Mesenchymal stem cell (in vitro differentiated cells and primary cell): ENCODE data around the gene KLF15.
A peak's percentile ranks its signal among the peaks of the same experiment; 100 is the strongest.

Experiments
- DNase-seq: peaks from one replicate; pipeline ENCODE4 v3.0.0-alpha.2; 2013
- H2AFZ ChIP-seq: one replicate; pipeline ENCODE4 v1.6.1; 2013; ENCODE audit warnings: low read depth, mild to moderate bottlenecking, control low read depth, inconsistent platforms, low read length, moderate library complexity
- H2AK5ac ChIP-seq: 2 replicates; pipeline ENCODE4 v1.6.1; 2013; ENCODE audit warnings: low read length, moderate library complexity, mild to moderate bottlenecking, inconsistent platforms; ENCODE audit not compliant: severe bottlenecking
- H2BK120ac ChIP-seq: one replicate; pipeline ENCODE4 v1.6.1; 2013; ENCODE audit warnings: low read depth, mild to moderate bottlenecking, inconsistent platforms, low read length, moderate library complexity
- H2BK12ac ChIP-seq, 2 experiments: one replicate each; pipeline ENCODE4 v1.6.1; 2013; ENCODE audit warnings: inconsistent platforms in 2 of 2, low read length in 2 of 2, mild to moderate bottlenecking in 2 of 2, moderate library complexity in 2 of 2, control low read depth in 1 of 2
- H2BK15ac ChIP-seq: one replicate; pipeline ENCODE4 v1.6.1; 2013; ENCODE audit warnings: mild to moderate bottlenecking, low read depth, inconsistent platforms; ENCODE audit not compliant: poor library complexity, severe bottlenecking
- H2BK5ac ChIP-seq: 2 replicates; pipeline ENCODE4 v1.6.1; 2013; ENCODE audit warnings: low read depth, mild to moderate bottlenecking, low read length, control low read depth, inconsistent platforms; ENCODE audit not compliant: poor library complexity, severe bottlenecking
- H3K14ac ChIP-seq, 2 experiments: one replicate each; pipeline ENCODE4 v1.6.1; 2013; ENCODE audit warnings: inconsistent platforms in 2 of 2, low read length in 2 of 2, control low read depth in 1 of 2, mild to moderate bottlenecking in 1 of 2, moderate library complexity in 1 of 2
- H3K18ac ChIP-seq, 2 experiments: one replicate each; pipeline ENCODE4 v1.6.1; 2013; ENCODE audit warnings: inconsistent platforms in 2 of 2, low read length in 2 of 2, control low read depth in 1 of 2, low read depth in 1 of 2, mild to moderate bottlenecking in 1 of 2
- H3K23ac ChIP-seq, 2 experiments: one replicate each; pipeline ENCODE4 v1.6.1; 2013; ENCODE audit warnings: inconsistent platforms in 2 of 2, low read length in 2 of 2, mild to moderate bottlenecking in 2 of 2, moderate library complexity in 2 of 2, control low read depth in 1 of 2
- H3K27ac ChIP-seq: 2 replicates; pipeline ENCODE4 v1.5.1; 2013; ENCODE audit warnings: mild to moderate bottlenecking, moderate library complexity, low read length, control low read depth, inconsistent platforms; ENCODE audit not compliant: poor library complexity, severe bottlenecking
- H3K27me3 ChIP-seq, 2 experiments: 2 replicates each; pipeline versions ENCODE4 v1.6.1 to v1.7.0; 2013; ENCODE audit warnings: low read length in 2 of 2, mild to moderate bottlenecking in 2 of 2, moderate library complexity in 2 of 2, control low read depth in 1 of 2, inconsistent platforms in 1 of 2; ENCODE audit not compliant: control insufficient read depth in 1 of 2, insufficient read depth in 1 of 2
- H3K36me3 ChIP-seq, 2 experiments: 2 replicates each; pipeline versions ENCODE4 v1.6.1 to v1.7.0; 2013; ENCODE audit warnings: low read length in 2 of 2, control low read depth in 1 of 2, inconsistent platforms in 1 of 2, low read depth in 1 of 2, mild to moderate bottlenecking in 1 of 2; ENCODE audit not compliant: insufficient read depth in 2 of 2, control insufficient read depth in 1 of 2
- H3K4ac ChIP-seq, 2 experiments: one replicate each; pipeline ENCODE4 v1.6.1; 2013; ENCODE audit warnings: inconsistent platforms in 2 of 2, low read length in 2 of 2, mild to moderate bottlenecking in 2 of 2, moderate library complexity in 2 of 2, control low read depth in 1 of 2, low read depth in 1 of 2
- H3K4me1 ChIP-seq: 2 replicates; pipeline ENCODE4 v1.6.1; 2013; ENCODE audit warnings: low read depth, low read length, control low read depth; ENCODE audit not compliant: control insufficient read depth, insufficient read depth
- H3K4me2 ChIP-seq: 2 replicates; pipeline ENCODE4 v1.6.1; 2013; ENCODE audit warnings: low read length, mild to moderate bottlenecking, inconsistent platforms; ENCODE audit not compliant: poor library complexity, severe bottlenecking
- H3K4me3 ChIP-seq, 2 experiments: 2 replicates each; pipeline versions ENCODE4 v1.5.1 to v1.7.0; 2013; ENCODE audit warnings: low read length in 2 of 2, mild to moderate bottlenecking in 2 of 2, control low read depth in 1 of 2, low read depth in 1 of 2; ENCODE audit not compliant: insufficient read depth in 1 of 2
- H3K79me1 ChIP-seq: replicated peaks from 2 replicates; pipeline ENCODE4 v1.6.1; 2013; ENCODE audit warnings: mild to moderate bottlenecking, control low read depth, low read length, inconsistent platforms; ENCODE audit not compliant: poor library complexity, severe bottlenecking
- H3K9ac ChIP-seq: 2 replicates; pipeline ENCODE4 v1.7.0; 2013; ENCODE audit warnings: mild to moderate bottlenecking, low read length, moderate library complexity
- H3K9me3 ChIP-seq: 2 replicates; pipeline ENCODE4 v1.7.0; 2013; ENCODE audit warnings: mild to moderate bottlenecking, low read length; ENCODE audit not compliant: control insufficient read depth
- H4K8ac ChIP-seq: one replicate; pipeline ENCODE4 v1.6.1; 2013; ENCODE audit warnings: inconsistent platforms, mild to moderate bottlenecking, low read length, moderate library complexity
- H4K91ac ChIP-seq: one replicate; pipeline ENCODE4 v1.6.1; 2013; ENCODE audit warnings: mild to moderate bottlenecking, low read length, inconsistent platforms
- WGBS: methylation state at CpG from one replicate; pipeline ENCODE4 v1.1.7; 2013; ENCODE audit warnings: mixed read lengths; 5-methylcytosine and 5-hydroxymethylcytosine counted together

The KLF15 gene

GRCh38 chr3:126345231-126345630 is 12.0 kb downstream of the KLF15 start:
- 84% methylated on average over 7 of the region's 7 CpGs for WGBS
- Histone ChIP-seq H3K9me3 (no peaks in the 10 kb centered on the region), H3K14ac (no peak overlapping the region), H3K79me1 (no peaks in the 10 kb centered on the region), H3K4me2 (no peak overlapping the region), H3K4me3 (no peak overlapping the region), H3K27me3 (peaks cover 5 to 6% of the 10 kb centered on the region in 2 experiments), H3K36me3 (no peaks in the 10 kb centered on the region), H2BK5ac (no peak overlapping the region), H2BK15ac (no peak overlapping the region), H2BK12ac (no peak overlapping the region), H3K18ac (no peak overlapping the region), H4K91ac (no peak overlapping the region), H3K4ac (no peak overlapping the region), H2AK5ac (no peak overlapping the region), H4K8ac (no peak overlapping the region), H3K4me1 (no peaks in the 10 kb centered on the region), H3K27ac (no peak overlapping the region), H3K23ac (no peak overlapping the region), H2AFZ (no peak overlapping the region), H2BK120ac (no peak overlapping the region), H3K9ac (no peak overlapping the region)
- no peak for DNase-seq

DNA sequence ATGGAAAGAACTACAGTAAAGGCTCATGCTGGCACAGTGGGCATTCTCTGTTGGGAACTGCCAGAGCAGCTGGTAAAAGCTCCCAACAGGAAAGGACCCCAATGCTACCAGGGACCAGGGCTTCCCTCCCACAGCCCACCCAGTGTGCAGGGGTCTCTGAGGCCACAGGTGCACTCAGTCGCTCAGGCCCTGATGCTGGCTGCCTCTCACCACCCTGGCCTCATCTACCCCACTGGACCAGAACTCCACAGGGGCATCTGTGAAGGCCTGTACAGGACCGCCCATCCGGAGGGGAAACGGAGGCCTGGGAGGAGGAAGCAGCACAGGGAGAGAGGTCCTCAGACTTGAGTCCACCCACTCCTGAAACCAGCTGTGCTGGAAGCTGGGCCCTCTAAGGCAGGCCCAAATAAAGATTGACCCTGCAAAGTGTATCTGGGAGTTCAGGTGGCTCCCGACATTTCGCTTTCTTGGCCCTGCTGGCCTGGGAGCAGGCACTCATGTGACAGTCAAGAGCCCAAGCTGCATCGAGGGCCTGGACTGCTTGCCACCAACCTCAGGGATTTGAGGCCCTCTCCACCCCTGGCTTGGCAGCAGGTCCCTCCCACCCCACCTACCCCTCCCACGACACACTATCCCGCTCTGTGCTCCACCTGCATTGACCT is 12.7 kb downstream of the KLF15 start:
- H3K36me3 ChIP-seq = no peaks in the 10 kb centered on the region
- H4K8ac ChIP-seq = no peak overlapping the region
- no peak overlapping the region for H3K27ac ChIP-seq
- H2BK5ac ChIP-seq = no peak overlapping the region
- H2AFZ ChIP-seq = no peak overlapping the region
- no peak overlapping the region for H2BK12ac ChIP-seq
- H3K23ac ChIP-seq = no peak overlapping the region
- H3K9ac ChIP-seq = no peak overlapping the region
- no peak overlapping the region for H3K4me2 ChIP-seq
- H3K18ac ChIP-seq = no peak overlapping the region
- no peak overlapping the region for H2AK5ac ChIP-seq
- H3K4me1 ChIP-seq = no peaks in the 10 kb centered on the region
- no peak overlapping the region for H2BK120ac ChIP-seq
- no peak overlapping the region for H3K4ac ChIP-seq
- peak overlapping the region in 1 of 2 experiments; percentile 8 for H3K4me3 ChIP-seq
- no peak for DNase-seq
- H4K91ac ChIP-seq = no peak overlapping the region
- WGBS = 93% methylated on average over 9 of the region's 9 CpGs
- no peaks in the 10 kb centered on the region for H3K9me3 ChIP-seq
- H3K14ac ChIP-seq = no peak overlapping the region
- no peaks in the 10 kb centered on the region for H3K79me1 ChIP-seq
- H2BK15ac ChIP-seq = no peak overlapping the region
- H3K27me3 ChIP-seq = peaks cover 5 to 7% of the 10 kb centered on the region in 2 experiments

DNA sequence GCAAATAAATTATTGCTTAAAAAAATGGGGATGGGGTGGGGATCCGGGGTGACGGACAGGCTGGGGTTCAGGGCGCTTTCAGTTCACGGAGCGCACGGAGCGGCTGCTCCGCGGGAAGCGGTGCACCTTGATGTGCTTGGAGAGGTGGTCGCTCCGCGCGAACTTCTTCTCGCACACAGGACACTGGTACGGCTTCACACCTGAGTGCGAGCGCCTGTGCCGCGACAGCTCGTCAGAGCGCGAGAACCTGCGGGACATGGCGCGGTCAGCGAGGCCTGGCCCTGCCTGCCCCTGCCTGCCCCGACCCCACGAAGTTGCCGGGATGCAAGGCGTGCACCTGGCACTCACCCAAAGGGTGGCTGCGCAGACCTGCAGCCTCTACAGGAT is 13.6 kb downstream of the KLF15 start:
- H2BK15ac ChIP-seq = no peak overlapping the region
- H3K4ac ChIP-seq = no peak overlapping the region
- H3K4me1 ChIP-seq = no peaks in the 10 kb centered on the region
- no peak overlapping the region for H2BK120ac ChIP-seq
- no peak overlapping the region for H2AK5ac ChIP-seq
- 96% methylated on average over 32 of the region's 32 CpGs for WGBS
- no peak overlapping the region for H4K8ac ChIP-seq
- H3K9ac ChIP-seq = no peak overlapping the region
- H2BK12ac ChIP-seq = no peak overlapping the region
- no peak overlapping the region for H3K27ac ChIP-seq
- H2BK5ac ChIP-seq = no peak overlapping the region
- H3K36me3 ChIP-seq = no peaks in the 10 kb centered on the region
- DNase-seq = no peak
- H3K9me3 ChIP-seq = no peaks in the 10 kb centered on the region
- H3K79me1 ChIP-seq = no peaks in the 10 kb centered on the region
- H3K4me2 ChIP-seq = no peak overlapping the region
- peaks cover 0 to 16% of the 10 kb centered on the region in 2 experiments for H3K27me3 ChIP-seq
- H4K91ac ChIP-seq = no peak overlapping the region
- no peak overlapping the region for H3K18ac ChIP-seq
- no peak overlapping the region for H3K4me3 ChIP-seq
- no peak overlapping the region for H2AFZ ChIP-seq
- H3K14ac ChIP-seq = no peak overlapping the region
- no peak overlapping the region for H3K23ac ChIP-seq

- no peak overlapping the region for H4K8ac ChIP-seq
- no peak overlapping the region for H2BK120ac ChIP-seq
- H3K36me3 ChIP-seq = no peaks in the 10 kb centered on the region
- H3K4me2 ChIP-seq = no peak overlapping the region
- H3K4me1 ChIP-seq = no peaks in the 10 kb centered on the region
- no peak overlapping the region for H3K9ac ChIP-seq
- 76% methylated on average over 19 of the region's 20 CpGs for WGBS
- no peak overlapping the region for H2AK5ac ChIP-seq
- no peaks in the 10 kb centered on the region for H3K79me1 ChIP-seq
- H3K14ac ChIP-seq = no peak overlapping the region
- H3K4me3 ChIP-seq = no peak overlapping the region
- no peak overlapping the region for H4K91ac ChIP-seq
- DNase-seq = no peak
- H2AFZ ChIP-seq = no peak overlapping the region
- H3K23ac ChIP-seq = no peak overlapping the region
- no peak overlapping the region for H3K27ac ChIP-seq
- no peak overlapping the region for H2BK15ac ChIP-seq
- H2BK12ac ChIP-seq = no peak overlapping the region
- no peak overlapping the region for H3K4ac ChIP-seq
- no peak overlapping the region for H3K18ac ChIP-seq
- no peaks in the 10 kb centered on the region for H3K9me3 ChIP-seq
- no peak overlapping the region for H2BK5ac ChIP-seq
- peaks cover under 1 to 21% of the 10 kb centered on the region in 2 experiments for H3K27me3 ChIP-seq
Measured at GRCh38 chr3:126342991-126343648, 14.1 kb downstream of the KLF15 start.
